Hepatocyte (in vitro differentiated cells): ENCODE data around the gene SH3PXD2A.

Experiments used
- EZH2 ChIP-seq: fragments of 200-600 bp; sonication (generic); IDR thresholded peaks from 2 replicates; pipeline ENCODE4 v1.6.1; 2016; ENCODE audit warnings: antibody characterized with exemption, mild to moderate bottlenecking, borderline replicate concordance
- EZH2phosphoT487 ChIP-seq: fragments of 200-600 bp; sonication (generic); IDR thresholded peaks from one replicate; pipeline ENCODE4 v1.6.1; 2018; ENCODE audit warnings: antibody characterized with exemption, mild to moderate bottlenecking, low read depth, moderate library complexity; ENCODE audit not compliant: unreplicated experiment, severe bottlenecking
- TF ChIP-seq, protein P1 (sequence below): fragments of 200-600 bp; sonication (generic); IDR thresholded peaks from 2 replicates; pipeline ENCODE4 v1.5.1; 2016; ENCODE audit warnings: antibody characterized with exemption, mild to moderate bottlenecking; ENCODE audit not compliant: poor library complexity

GRCh38 chr10:103879831-103880230 lies 24.5 kb upstream of the SH3PXD2A start:
- TF ChIP-seq, protein P1, sequence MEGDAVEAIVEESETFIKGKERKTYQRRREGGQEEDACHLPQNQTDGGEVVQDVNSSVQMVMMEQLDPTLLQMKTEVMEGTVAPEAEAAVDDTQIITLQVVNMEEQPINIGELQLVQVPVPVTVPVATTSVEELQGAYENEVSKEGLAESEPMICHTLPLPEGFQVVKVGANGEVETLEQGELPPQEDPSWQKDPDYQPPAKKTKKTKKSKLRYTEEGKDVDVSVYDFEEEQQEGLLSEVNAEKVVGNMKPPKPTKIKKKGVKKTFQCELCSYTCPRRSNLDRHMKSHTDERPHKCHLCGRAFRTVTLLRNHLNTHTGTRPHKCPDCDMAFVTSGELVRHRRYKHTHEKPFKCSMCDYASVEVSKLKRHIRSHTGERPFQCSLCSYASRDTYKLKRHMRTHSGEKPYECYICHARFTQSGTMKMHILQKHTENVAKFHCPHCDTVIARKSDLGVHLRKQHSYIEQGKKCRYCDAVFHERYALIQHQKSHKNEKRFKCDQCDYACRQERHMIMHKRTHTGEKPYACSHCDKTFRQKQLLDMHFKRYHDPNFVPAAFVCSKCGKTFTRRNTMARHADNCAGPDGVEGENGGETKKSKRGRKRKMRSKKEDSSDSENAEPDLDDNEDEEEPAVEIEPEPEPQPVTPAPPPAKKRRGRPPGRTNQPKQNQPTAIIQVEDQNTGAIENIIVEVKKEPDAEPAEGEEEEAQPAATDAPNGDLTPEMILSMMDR, result no peak
- TF ChIP-seq EZH2 (no peak), EZH2phosphoT487 (no peak)
